Measurements from ENCODE around the gene B3GALT4.
A peak's percentile ranks its signal among the peaks of the same experiment; 100 is the strongest.

DNA sequence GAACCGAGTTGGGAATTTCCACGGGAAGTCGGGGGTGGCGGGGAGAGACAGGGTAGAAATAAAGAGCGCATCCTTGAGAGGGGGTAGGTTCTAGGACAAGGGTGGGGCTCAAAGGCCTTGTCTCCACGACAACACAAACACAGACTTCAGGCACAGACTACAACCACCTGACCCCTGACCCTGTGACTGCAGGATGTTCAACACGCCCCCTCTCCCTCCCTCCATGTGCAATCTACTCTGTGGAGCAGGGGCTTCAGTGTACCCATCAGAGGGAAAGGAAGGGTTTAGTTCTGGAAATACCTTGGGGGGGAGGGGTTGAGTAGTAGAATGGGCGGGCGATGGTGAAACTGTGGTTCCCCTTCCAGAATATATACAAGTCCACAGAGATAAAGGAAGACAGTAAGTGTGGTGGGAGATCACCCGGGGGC is 37.6 kb downstream of the B3GALT4 start:
- TF ChIP-seq POLR2AphosphoS5 (IDR thresholded peaks at IDR 0.05) (peak; percentile 38 to 63), POLR2A (IDR thresholded peaks at IDR 0.05) (no peak), EP300 (IDR thresholded peaks at IDR 0.05) (peak in 1 of 4 donors; percentile 30)
- TF ChIP-seq, protein P1, sequence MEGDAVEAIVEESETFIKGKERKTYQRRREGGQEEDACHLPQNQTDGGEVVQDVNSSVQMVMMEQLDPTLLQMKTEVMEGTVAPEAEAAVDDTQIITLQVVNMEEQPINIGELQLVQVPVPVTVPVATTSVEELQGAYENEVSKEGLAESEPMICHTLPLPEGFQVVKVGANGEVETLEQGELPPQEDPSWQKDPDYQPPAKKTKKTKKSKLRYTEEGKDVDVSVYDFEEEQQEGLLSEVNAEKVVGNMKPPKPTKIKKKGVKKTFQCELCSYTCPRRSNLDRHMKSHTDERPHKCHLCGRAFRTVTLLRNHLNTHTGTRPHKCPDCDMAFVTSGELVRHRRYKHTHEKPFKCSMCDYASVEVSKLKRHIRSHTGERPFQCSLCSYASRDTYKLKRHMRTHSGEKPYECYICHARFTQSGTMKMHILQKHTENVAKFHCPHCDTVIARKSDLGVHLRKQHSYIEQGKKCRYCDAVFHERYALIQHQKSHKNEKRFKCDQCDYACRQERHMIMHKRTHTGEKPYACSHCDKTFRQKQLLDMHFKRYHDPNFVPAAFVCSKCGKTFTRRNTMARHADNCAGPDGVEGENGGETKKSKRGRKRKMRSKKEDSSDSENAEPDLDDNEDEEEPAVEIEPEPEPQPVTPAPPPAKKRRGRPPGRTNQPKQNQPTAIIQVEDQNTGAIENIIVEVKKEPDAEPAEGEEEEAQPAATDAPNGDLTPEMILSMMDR (IDR thresholded peaks at IDR 0.05), result no peak
